ENCODE results near the gene CDH13. TPM values are rescaled to one million over a fixed set of nuclear protein-coding genes. Genes with fewer than 3 reads are reported as not detected.

CDH13 gene
- polyA plus RNA-seq, 2 of the 4 experiments (the other 2 are of a cell fraction), result not detected

DNA sequence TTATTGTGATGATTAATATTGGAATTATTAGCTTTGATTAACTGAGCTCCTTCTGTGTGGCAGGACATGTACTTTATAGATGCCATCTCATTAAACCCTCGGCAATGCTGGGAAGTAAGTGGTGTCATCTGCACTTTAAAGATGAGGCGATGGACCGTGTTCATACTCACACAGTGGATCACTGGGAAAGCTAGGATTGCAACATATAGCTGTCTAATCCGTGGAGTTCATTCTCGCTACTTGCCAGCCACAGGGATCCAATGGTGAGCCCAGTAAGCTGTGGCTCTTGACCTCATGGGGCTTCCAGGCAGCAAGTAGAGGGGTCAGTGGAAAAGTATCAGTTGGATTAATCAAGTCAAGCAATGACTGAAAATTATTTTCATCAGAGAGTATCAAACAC is 587.9 kb downstream of the CDH13 start:
- TF ChIP-seq ZC3H11A (IDR thresholded peaks at IDR 0.05) (no peak), CHD4 (IDR thresholded peaks at IDR 0.05; ENCODE audit: borderline replicate concordance) (no peak), FOSL2 (IDR thresholded peaks at IDR 0.05) (no peak), FOSL2 (CRISPR knock-in tag; IDR thresholded peaks at IDR 0.05) (no peak), FOXS1 (CRISPR knock-in tag; IDR thresholded peaks at IDR 0.05) (no peak), HOXB13 (CRISPR knock-in tag; IDR thresholded peaks at IDR 0.05; ENCODE audit: low read depth) (no peak), JUN (IDR thresholded peaks at IDR 0.05) (no peak), BHLHE40 (IDR thresholded peaks at IDR 0.05; ENCODE audit: low read depth, low read length) (no peak), EHF (CRISPR knock-in tag; IDR thresholded peaks at IDR 0.05) (no peak), RFX5 (IDR thresholded peaks at IDR 0.05) (no peak), CBX8 (IDR thresholded peaks at IDR 0.05) (no peak), ZSCAN20 (CRISPR knock-in tag; IDR thresholded peaks at IDR 0.05) (no peak), GATA3 (IDR thresholded peaks at IDR 0.05; ENCODE audit: borderline replicate concordance) (no peak), NR3C1 (IDR thresholded peaks at IDR 0.05) (no peak), NPAS2 (CRISPR knock-in tag; IDR thresholded peaks at IDR 0.05; ENCODE audit: borderline replicate concordance) (no peak), HOXA7 (CRISPR knock-in tag; IDR thresholded peaks at IDR 0.05) (no peak), RARB (CRISPR knock-in tag; IDR thresholded peaks at IDR 0.05) (no peak), ESRRA (IDR thresholded peaks at IDR 0.05; ENCODE audit: borderline replicate concordance, low read length) (no peak)
- TF ChIP-seq, protein P1, sequence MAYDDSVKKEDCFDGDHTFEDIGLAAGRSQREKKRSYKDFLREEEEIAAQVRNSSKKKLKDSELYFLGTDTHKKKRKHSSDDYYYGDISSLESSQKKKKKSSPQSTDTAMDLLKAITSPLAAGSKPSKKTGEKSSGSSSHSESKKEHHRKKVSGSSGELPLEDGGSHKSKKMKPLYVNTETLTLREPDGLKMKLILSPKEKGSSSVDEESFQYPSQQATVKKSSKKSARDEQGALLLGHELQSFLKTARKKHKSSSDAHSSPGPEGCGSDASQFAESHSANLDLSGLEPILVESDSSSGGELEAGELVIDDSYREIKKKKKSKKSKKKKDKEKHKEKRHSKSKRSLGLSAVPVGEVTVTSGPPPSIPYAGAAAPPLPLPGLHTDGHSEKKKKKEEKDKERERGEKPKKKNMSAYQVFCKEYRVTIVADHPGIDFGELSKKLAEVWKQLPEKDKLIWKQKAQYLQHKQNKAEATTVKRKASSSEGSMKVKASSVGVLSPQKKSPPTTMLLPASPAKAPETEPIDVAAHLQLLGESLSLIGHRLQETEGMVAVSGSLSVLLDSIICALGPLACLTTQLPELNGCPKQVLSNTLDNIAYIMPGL (CRISPR knock-in tag; IDR thresholded peaks at IDR 0.05; ENCODE audit: borderline replicate concordance), result no peak
- TF ChIP-seq, protein P2, sequence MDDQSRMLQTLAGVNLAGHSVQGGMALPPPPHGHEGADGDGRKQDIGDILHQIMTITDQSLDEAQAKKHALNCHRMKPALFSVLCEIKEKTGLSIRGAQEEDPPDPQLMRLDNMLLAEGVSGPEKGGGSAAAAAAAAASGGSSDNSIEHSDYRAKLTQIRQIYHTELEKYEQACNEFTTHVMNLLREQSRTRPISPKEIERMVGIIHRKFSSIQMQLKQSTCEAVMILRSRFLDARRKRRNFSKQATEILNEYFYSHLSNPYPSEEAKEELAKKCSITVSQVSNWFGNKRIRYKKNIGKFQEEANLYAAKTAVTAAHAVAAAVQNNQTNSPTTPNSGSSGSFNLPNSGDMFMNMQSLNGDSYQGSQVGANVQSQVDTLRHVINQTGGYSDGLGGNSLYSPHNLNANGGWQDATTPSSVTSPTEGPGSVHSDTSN (IDR thresholded peaks at IDR 0.05), result no peak
- TF ChIP-seq, protein P3, sequence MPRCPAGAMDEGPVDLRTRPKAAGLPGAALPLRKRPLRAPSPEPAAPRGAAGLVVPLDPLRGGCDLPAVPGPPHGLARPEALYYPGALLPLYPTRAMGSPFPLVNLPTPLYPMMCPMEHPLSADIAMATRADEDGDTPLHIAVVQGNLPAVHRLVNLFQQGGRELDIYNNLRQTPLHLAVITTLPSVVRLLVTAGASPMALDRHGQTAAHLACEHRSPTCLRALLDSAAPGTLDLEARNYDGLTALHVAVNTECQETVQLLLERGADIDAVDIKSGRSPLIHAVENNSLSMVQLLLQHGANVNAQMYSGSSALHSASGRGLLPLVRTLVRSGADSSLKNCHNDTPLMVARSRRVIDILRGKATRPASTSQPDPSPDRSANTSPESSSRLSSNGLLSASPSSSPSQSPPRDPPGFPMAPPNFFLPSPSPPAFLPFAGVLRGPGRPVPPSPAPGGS (IDR thresholded peaks at IDR 0.05), result no peak
- Histone ChIP-seq H3K9me3 (no peaks in the 10 kb centered on the region), H3K4me2 (no peak overlapping the region), H3K4me3 (no peak overlapping the region), H3K27ac (no peak overlapping the region), H3K4me1 (no peaks in the 10 kb centered on the region)
- POLR2A ChIA-PET, result no interaction called here
- CTCF ChIA-PET, result interaction anchor here (1.1 to 1.4 kb wide), 4 partner anchors 11 to 951 kb away, joined by 3 to 11 read pairs (median 4); no protein-coding TSS in a partner anchor
- ATAC-seq (no peak), FAIRE-seq (no peak), DNase-seq (ENCODE audit: low read depth in 1 of 2, low spot score in 1 of 2) (no peak)
- WGBS (ENCODE audit: missing lambda C conversion rate), result 41% methylated on average over 5 of the region's 5 CpGs

DNA sequence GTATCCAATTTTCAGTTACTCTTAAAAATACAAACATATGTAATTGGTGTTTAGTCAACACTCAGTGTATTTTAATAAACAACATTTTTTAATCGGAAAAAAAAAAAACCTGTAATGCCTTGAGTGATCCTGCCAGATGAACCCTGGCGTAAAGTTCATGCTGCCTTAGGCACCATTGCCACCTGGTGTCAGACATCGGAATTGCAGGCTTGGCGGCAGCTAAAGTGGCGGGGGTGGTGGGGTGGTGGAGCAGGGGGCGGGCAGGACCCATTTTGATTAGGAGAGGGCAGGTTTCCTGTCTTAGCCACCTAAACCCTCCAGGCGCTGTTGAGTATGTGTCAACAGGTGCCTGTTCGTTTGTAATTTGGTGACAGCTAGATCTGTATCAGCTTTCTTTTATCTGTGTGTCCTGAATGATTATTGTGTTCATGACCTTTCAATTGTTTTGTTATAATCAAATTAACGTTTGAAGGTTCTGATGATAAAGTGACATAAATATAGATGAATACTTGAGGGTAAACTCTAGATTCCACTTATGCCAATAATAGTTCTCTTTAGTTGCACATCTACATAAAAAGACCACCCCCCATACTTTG is 588.7 kb downstream of the CDH13 start:
- no peak for FAIRE-seq
- 8% methylated on average over 9 of the region's 9 CpGs for WGBS (ENCODE audit: missing lambda C conversion rate)
- POLR2A ChIA-PET, result no interaction called here
- no peak for TF ChIP-seq JUNB (IDR thresholded peaks at IDR 0.05)
- no peak for TF ChIP-seq ZFP36 (IDR thresholded peaks at IDR 0.05; ENCODE audit: borderline replicate concordance, partially characterized antibody)
- TF ChIP-seq, protein P4, sequence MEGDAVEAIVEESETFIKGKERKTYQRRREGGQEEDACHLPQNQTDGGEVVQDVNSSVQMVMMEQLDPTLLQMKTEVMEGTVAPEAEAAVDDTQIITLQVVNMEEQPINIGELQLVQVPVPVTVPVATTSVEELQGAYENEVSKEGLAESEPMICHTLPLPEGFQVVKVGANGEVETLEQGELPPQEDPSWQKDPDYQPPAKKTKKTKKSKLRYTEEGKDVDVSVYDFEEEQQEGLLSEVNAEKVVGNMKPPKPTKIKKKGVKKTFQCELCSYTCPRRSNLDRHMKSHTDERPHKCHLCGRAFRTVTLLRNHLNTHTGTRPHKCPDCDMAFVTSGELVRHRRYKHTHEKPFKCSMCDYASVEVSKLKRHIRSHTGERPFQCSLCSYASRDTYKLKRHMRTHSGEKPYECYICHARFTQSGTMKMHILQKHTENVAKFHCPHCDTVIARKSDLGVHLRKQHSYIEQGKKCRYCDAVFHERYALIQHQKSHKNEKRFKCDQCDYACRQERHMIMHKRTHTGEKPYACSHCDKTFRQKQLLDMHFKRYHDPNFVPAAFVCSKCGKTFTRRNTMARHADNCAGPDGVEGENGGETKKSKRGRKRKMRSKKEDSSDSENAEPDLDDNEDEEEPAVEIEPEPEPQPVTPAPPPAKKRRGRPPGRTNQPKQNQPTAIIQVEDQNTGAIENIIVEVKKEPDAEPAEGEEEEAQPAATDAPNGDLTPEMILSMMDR (IDR thresholded peaks at IDR 0.05), result peak; percentile 47
- TF ChIP-seq FOSL2 (IDR thresholded peaks at IDR 0.05), result no peak
- TF ChIP-seq FOSL2 (CRISPR knock-in tag; IDR thresholded peaks at IDR 0.05), result no peak
- no peak for TF ChIP-seq CEBPB (IDR thresholded peaks at IDR 0.05)
- no peak for TF ChIP-seq KDM1A (IDR thresholded peaks at IDR 0.05; ENCODE audit: low read depth)
- peak; percentile 64 to 79 for TF ChIP-seq RAD21 (conservative IDR thresholded peaks at IDR 0.05 in 1 of 2, IDR thresholded peaks at IDR 0.05 in 1 of 2)
- TF ChIP-seq NFE2L2 (conservative IDR thresholded peaks at IDR 0.05; ENCODE audit: low read length), result no peak
- TF ChIP-seq TFCP2L1 (CRISPR knock-in tag; IDR thresholded peaks at IDR 0.05), result no peak
- TF ChIP-seq NPAS2 (CRISPR knock-in tag; IDR thresholded peaks at IDR 0.05; ENCODE audit: borderline replicate concordance), result no peak
- peak; percentile 51 for TF ChIP-seq SMC3 (IDR thresholded peaks at IDR 0.05)
- no peak for TF ChIP-seq POLR2AphosphoS2 (conservative IDR thresholded peaks at IDR 0.05; ENCODE audit: low read length)
- TF ChIP-seq HEYL (CRISPR knock-in tag; IDR thresholded peaks at IDR 0.05), result no peak
- no peak for TF ChIP-seq CBX8 (IDR thresholded peaks at IDR 0.05)
- no peak for TF ChIP-seq EHMT2 (IDR thresholded peaks at IDR 0.05; ENCODE audit: low read depth)
- no peak for TF ChIP-seq PHF8 (IDR thresholded peaks at IDR 0.05; ENCODE audit: borderline replicate concordance, low read depth)
- no peak for TF ChIP-seq CBX2 (IDR thresholded peaks at IDR 0.05; ENCODE audit: borderline replicate concordance, low read depth)

More for the DNA sequence above, 588.7 kb downstream of the CDH13 start:
- Histone ChIP-seq H3K27ac (no peak overlapping the region), H3K4me3 (no peak overlapping the region), H3K4me2 (no peak overlapping the region), H3K4me1 (no peaks in the 10 kb centered on the region), H3K9me3 (no peaks in the 10 kb centered on the region)
- CTCF ChIA-PET, result interaction anchor here (0.6 to 1.4 kb wide), 6 partner anchors 9 to 952 kb away, joined by 3 to 11 read pairs (median 4); no protein-coding TSS in a partner anchor
- peak; percentile 23 to 37 for DNase-seq (ENCODE audit: low read depth in 1 of 2, low spot score in 1 of 2)
- peak; percentile 50 to 77; a peak in 3 of 6 replicates for ATAC-seq
